NCI-H187 treated with DMSO at 0.1 percent for 48 hours (cell line): ENCODE results near the gene PTCHD1.

ENCODE experiments used
- DNase-seq: peaks from one replicate; lab custom pipeline; 2025; lab: John Stamatoyannopoulos, UW

PTCHD1 gene

DNA sequence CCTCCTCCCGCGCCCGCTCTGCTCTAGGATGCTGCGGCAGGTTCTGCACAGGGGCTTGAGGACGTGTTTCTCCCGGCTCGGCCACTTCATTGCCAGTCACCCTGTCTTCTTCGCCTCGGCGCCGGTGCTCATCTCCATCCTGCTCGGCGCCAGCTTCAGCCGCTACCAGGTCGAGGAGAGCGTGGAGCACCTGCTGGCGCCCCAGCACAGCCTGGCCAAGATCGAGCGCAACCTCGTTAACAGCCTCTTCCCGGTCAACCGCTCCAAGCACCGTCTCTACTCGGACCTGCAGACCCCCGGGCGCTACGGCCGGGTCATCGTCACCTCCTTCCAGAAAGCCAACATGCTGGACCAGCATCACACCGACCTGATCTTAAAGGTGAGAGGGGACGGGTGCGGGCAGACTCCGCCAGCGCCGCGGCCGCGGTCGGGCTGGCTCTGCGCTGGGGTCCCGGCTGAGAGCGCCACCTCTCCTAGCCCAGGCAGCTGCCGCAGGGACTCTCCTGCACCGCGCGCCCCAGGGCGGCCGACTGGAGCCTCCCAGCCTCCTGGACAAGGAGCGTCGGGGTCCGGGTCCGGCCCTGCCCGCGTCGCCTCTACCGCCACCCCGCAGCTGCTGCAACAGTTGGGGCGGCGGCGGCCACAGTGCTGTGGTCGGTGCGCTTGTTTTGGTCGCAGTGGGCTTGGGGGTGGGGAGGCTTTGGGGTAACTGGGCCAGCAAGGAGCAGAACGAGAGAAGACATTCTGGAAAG is at the start of gene PTCHD1:
Gene PTCHD1 (plus strand): TSS at position 2 of the 752 bp plus-strand sequence. CDS start 27 bp downstream, at position 29.
- DNase-seq = no peak

DNA sequence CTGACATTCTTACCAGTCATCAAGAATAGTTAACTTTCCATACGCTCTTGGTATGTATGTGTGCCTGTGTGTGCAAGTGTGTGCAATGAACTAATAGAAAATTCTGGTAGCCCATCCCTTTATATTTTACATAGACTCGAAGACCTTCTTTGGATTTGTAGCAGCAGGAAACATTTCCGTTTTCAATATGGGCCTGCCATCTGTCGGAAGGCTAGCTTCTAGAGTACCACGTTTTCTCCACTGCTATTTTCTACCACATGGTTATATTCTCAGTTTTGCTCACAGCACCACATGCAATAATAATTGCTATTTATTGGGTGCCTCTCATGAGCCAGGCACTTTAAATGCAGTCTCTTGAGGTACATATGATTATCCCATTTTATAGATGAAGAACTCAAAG is 47.9 kb upstream of the PTCHD1 start:
- DNase-seq = no peak

- no peak for DNase-seq
These were observed 47.4 kb upstream of the PTCHD1 start for GRCh38 chrX:23287191-23287725.

GRCh38 chrX:23292354-23292987 is 42.2 kb upstream of the PTCHD1 start:
- no peak for DNase-seq

DNA sequence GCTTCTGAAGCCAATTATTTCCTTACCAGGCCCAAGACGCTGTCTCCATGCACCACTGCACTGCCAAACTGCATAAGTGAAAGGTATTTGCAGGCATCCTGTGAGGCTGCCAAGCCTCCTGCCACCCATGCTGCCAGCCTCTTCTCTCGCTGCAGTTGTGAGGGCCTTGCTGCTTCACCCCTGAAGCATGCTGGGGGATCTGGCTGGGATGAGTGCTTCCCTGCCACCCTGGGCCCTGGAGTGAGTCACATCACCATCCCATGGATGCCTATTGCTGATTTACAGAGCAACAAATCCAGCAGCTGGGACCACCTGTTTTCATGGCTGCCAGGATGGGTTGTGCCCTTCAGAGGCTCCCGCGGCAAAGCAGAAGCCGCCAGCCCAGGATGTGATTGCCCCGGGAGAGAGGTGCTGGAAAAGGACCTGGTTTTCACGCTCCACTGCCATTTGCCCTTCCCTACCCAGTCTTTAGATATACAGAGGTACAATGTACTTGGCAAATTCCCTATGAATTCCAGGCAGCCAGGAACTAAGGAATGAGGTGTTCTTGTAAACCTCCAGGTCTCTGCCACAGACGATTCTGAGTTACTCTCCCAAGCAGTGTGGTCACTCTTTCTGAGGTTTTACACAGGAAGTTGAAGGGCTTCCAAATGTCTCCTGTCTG is 41.5 kb upstream of the PTCHD1 start:
- no peak for DNase-seq

- no peak for DNase-seq
These were observed 29.8 kb upstream of the PTCHD1 start for GRCh38 chrX:23304881-23305280.

GRCh38 chrX:23311731-23312130 is 22.9 kb upstream of the PTCHD1 start:
- DNase-seq = no peak

- DNase-seq = no peak
These were observed 22.5 kb upstream of the PTCHD1 start for GRCh38 chrX:23312136-23312535.

- DNase-seq = no peak
These were observed 16.6 kb upstream of the PTCHD1 start for GRCh38 chrX:23317799-23318724.

GRCh38 chrX:23327104-23327503 is 7.5 kb upstream of the PTCHD1 start:
- no peak for DNase-seq

DNA sequence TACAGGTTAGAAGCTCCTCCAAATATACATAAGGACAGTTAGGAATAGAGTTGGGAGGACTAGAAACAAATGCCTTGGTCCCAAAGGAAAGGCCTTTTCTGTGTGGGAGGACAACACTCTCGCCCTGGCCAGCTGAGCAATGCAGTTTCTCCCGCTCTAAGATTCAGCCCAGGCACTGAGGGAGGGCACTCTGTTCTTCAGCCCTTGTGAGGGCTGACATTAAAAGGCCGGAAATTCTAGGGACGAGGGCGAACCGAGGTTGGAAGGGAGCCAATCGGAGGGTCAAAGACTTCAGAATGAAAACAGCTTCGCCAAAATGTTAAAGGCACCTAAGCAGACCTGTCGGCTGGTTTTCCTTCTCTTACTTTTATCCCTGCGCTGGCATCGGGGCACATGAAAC is 2.9 kb upstream of the PTCHD1 start:
- DNase-seq = no peak

GRCh38 chrX:23332101-23332887 is 2.4 kb upstream of the PTCHD1 start:
- DNase-seq = no peak

DNA sequence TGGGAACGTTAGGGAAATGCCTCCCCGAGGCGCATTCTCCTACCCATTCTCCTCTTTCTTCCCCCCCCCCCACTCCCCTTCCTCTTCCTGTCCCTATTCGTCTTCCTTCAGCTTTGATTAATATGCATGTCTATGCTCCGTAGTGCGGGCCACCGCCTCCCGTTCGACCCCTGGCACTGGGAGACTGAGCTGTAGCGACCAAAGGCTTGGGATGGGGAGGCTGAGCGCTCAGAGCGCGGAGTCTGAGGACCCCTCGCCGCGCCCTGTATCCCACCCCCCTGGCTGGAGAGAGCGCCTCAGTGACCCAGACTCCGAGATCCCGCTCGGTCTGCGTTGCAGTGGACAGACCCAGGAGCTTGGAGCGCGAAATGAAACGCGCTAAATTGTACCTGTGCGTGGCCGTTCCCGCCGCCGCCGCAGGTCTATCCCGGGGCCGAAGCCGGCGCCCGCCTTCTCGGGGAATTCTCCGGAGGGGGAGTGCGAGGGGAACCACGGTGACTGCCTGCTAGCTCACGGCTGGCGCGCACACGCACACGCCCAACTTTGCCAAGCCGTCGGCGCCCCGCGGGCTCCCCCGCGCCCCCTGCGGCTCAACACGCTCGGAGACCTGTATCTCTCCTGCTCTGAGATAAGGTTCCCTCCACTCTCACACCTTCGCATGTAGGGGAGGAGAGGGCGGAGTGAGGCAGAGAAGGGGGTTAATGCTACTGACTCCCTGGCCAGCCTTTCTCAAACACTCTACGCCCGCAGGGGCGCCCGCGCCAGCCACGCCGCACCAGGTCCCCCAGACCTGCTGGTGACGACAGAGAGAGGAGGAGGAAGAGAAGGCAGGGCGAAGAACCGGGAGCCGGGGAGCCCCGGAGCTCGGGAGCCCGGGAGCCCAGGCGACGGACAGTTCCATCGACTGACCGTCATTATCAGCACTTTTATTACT is 1.5 kb upstream of the PTCHD1 start:
- no peak for DNase-seq

- no peak for DNase-seq
These were observed 668 bp upstream of the PTCHD1 start for GRCh38 chrX:23333842-23334520.

DNA sequence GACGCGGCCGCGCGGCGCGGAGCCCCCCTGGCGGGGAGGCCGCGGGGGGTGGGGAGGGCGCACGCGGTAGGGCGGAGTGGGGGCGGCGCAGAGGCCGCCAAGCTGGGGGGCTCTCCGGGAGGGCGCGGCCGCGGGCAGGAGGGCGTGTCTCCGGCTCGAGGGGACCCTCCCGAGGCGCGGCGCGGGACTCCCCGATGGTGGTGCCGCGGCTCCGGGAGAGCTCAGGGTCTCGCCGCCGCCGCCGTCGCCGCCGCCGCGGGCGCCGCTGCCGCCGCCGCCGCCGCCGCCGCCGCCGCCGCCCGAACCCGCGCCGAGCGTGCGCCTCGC is 165 bp upstream of the PTCHD1 start:
- DNase-seq = no peak

DNA sequence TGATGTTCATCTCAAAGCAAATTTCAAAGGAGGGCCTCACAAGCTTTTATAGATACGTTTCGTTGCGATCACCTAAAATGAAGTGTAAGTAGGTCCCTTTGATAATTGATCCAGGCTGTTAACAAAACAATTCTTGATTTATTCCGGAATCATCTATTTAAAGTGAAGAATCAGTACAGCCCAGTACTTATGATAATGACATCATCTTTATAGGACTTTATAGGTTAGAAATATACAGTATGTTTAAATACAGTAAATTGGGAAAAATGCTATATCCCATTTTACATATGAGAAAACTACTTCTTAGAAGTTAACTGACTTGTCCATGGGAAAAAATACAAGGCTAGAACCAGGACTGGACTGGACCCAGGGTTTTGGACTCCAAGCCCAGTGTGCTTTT is 3.7 kb downstream of the PTCHD1 start:
- DNase-seq = no peak

- DNase-seq = no peak
These were observed 6.8 kb downstream of the PTCHD1 start for GRCh38 chrX:23341452-23341851.

- no peak for DNase-seq
These were observed 9.7 kb downstream of the PTCHD1 start for GRCh38 chrX:23344238-23344903.

GRCh38 chrX:23344904-23345271 is 10.2 kb downstream of the PTCHD1 start:
- no peak for DNase-seq
